ES-I3 (cell line): Measurements from ENCODE around the gene MAGI2.

Experiments
- H3K36me3 ChIP-seq: 2 replicates; pipeline ENCODE4 v1.6.1; 2013; ENCODE audit warnings: mild to moderate bottlenecking, low read length, control low read depth, moderate library complexity; ENCODE audit not compliant: insufficient read depth
- H3K4me1 ChIP-seq: 2 replicates; pipeline ENCODE4 v1.6.1; 2013; ENCODE audit warnings: mild to moderate bottlenecking, control low read depth, low read length; ENCODE audit not compliant: insufficient read depth
- H3K9ac ChIP-seq: 2 replicates; pipeline ENCODE4 v1.6.1; 2013; ENCODE audit warnings: low read depth, mild to moderate bottlenecking, low read length, moderate library complexity
- H3K9me3 ChIP-seq: 2 replicates; pipeline ENCODE4 v1.6.1; 2013; ENCODE audit warnings: mild to moderate bottlenecking, low read length, moderate library complexity; ENCODE audit not compliant: control insufficient read depth, insufficient read depth

The MAGI2 gene

DNA sequence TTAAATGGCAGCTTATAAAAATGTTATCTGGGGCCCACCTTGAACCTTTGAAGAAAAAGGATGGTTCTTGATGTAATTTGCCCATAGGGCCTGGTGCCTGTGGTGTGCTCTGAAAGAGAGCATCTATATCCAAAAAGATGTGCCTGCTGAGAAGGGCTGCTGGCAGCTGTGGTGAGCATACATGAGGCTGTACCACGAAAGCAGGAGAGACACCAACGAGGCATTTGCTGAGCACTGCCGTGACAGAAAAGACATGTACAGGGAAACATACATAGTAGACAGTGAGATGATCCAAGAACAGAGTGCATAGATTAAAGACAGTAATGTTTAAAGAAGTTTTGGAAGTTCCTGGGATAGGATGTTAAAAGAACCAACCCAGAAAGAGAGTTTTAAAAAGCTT lies 990.4 kb downstream of the MAGI2 start:
- Histone ChIP-seq H3K9me3 (no peaks in the 10 kb centered on the region), H3K36me3 (no peaks in the 10 kb centered on the region), H3K9ac (no peak overlapping the region), H3K4me1 (peaks cover 9% of the 10 kb centered on the region)

- H3K36me3 ChIP-seq = no peaks in the 10 kb centered on the region
- no peaks in the 10 kb centered on the region for H3K4me1 ChIP-seq
- no peak overlapping the region for H3K9ac ChIP-seq
- H3K9me3 ChIP-seq = no peaks in the 10 kb centered on the region
These were observed 1002.8 kb downstream of the MAGI2 start for GRCh38 chr7:78450706-78451105.

DNA sequence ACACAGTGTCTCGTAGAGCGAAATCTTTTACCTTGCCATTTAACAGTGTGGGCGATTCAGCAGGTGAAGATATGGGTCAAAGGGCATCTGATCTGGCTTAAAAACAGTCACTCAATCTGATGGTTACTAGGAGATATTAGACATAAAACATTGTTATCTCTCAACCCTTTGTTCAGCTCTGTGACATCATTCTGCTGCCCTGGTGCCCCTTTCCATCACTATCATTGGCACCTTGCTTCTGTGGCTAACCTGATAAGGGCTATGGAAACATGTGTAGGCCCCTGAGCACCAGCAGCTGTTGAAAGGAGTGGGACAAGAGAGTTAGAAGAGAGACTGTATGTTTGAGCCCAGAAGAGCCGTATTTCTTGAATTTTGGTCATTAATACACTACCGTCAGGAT lies 1004.6 kb downstream of the MAGI2 start:
- Histone ChIP-seq H3K4me1 (no peaks in the 10 kb centered on the region), H3K36me3 (no peaks in the 10 kb centered on the region), H3K9ac (no peak overlapping the region), H3K9me3 (no peaks in the 10 kb centered on the region)

DNA sequence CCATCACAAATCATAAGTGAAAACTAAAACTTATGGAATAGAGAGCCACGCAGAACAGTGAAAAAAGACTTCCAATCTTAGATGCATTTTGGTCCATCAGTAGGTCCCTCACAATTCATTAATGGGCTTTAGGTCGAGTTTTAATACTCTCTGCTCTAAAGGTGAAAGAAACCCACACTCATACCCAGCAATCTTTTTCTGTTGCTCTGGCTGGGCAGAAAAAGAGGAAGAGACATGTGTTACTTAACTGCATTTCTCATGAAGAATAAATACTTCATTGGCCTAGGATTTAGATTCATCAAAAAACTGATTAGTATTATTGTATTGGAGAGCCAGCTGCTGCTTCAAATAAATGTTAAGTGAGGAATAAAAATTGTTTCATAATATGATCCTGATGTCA lies 1009.2 kb downstream of the MAGI2 start:
- H3K9ac ChIP-seq = no peak overlapping the region
- H3K9me3 ChIP-seq = no peaks in the 10 kb centered on the region
- H3K4me1 ChIP-seq = no peaks in the 10 kb centered on the region
- no peaks in the 10 kb centered on the region for H3K36me3 ChIP-seq

DNA sequence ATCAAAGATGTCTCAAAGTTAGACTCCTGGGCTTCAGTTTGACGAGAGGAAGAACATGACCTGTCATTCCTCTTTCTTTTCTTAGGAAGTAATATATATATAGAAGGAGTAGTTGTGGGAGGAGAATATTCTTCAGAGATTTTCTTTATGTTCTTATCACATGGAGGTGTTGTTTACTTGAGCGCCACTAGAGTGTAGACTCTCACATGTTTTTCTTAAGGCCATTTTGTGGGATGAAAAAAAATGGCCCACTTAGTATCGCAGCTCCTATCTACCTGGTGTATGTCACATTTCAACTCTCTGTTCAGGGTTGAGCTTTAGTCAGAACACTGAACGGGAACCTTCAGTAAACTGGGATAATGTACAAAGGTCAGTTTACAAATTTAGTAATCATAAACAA lies 1009.7 kb downstream of the MAGI2 start:
- H3K36me3 ChIP-seq = no peaks in the 10 kb centered on the region
- H3K9me3 ChIP-seq = no peaks in the 10 kb centered on the region
- H3K4me1 ChIP-seq = no peaks in the 10 kb centered on the region
- H3K9ac ChIP-seq = no peak overlapping the region

DNA sequence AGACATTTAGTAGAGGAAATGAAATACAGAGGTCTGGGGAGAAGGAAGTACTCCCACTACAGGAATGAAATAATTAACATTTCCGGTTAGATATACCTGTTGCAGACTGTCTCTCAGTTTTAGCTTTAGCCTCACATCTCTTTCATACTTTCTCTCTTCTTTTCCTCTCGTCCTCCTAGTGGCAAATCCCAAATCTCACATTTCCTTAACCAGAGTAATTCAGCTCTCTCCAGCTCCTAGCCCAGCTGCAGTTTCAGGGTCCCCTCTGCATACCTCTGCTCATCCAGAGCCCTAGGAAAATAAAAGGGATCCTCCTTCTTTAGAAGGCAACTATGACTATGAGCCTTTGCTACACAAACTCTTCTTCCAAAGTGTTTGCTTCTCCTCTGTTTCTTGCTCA lies 1011.7 kb downstream of the MAGI2 start:
- Histone ChIP-seq H3K4me1 (no peaks in the 10 kb centered on the region), H3K9ac (no peak overlapping the region), H3K36me3 (no peaks in the 10 kb centered on the region), H3K9me3 (no peaks in the 10 kb centered on the region)

- Histone ChIP-seq H3K9ac (no peak overlapping the region), H3K36me3 (no peaks in the 10 kb centered on the region), H3K9me3 (no peaks in the 10 kb centered on the region), H3K4me1 (no peaks in the 10 kb centered on the region)
These were observed 1015.0 kb downstream of the MAGI2 start for GRCh38 chr7:78438433-78438832.

DNA sequence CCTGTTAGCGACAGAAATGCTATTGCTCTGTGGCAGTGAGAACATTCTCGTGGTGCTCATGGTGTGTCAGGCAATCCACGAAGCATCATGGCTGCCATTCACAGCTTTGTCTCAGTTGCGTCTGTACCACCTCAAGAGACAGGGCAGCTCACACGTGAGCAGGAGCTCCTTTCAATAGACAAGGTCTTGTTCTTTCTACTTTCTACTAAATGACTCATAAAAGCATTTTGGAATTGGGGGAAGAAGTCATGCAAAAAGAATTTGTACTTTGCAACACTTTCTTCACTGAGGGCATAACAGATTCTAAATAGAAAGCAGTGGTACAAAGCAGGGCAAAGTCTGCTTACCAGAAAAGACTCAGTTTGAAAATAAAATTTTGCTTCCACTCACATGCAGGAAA lies 1016.3 kb downstream of the MAGI2 start:
- no peaks in the 10 kb centered on the region for H3K36me3 ChIP-seq
- no peaks in the 10 kb centered on the region for H3K4me1 ChIP-seq
- H3K9ac ChIP-seq = no peak overlapping the region
- no peaks in the 10 kb centered on the region for H3K9me3 ChIP-seq

GRCh38 chr7:78435355-78435754 lies 1018.1 kb downstream of the MAGI2 start:
- Histone ChIP-seq H3K36me3 (no peaks in the 10 kb centered on the region), H3K4me1 (no peaks in the 10 kb centered on the region), H3K9ac (no peak overlapping the region), H3K9me3 (no peaks in the 10 kb centered on the region)

DNA sequence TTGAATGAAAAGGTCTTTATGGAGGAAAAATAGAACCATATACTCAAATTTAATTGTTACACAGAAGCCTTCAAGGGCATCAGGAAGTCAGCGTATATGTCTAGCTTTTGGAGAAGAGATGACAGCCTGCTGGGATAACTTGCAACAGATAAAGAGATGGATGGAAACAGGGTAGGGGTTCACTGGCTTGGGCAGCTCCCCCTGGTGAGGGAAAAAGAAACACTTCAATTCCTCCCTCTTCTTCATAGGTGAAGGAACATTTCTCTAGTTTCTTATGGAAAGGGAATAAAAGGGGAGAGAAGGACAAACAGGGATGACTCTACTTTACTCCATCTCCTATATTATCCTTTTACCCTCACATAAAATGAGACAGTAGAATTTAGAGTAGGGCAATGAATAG lies 1019.2 kb downstream of the MAGI2 start:
- Histone ChIP-seq H3K36me3 (no peaks in the 10 kb centered on the region), H3K4me1 (no peaks in the 10 kb centered on the region), H3K9me3 (no peaks in the 10 kb centered on the region), H3K9ac (no peak overlapping the region)

DNA sequence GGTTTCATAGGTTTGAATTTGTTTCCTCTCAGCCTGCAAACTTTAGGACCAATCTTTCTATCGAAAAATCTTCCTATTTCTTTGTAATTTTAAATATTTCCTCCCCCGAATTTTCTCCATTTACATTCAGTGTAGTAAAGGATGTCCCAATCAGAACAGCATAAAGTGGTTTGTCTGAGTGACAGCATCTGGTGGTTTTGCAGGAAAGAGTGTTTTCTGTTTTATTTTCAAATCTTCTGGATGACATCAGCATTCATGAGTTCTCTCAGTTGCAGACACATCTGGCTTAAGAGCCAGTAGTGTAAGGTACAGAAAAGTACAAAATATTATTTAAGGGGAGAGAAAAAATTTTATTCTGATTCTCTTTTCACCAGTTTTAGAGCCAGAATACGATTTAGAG lies 1020.0 kb downstream of the MAGI2 start:
- H3K9ac ChIP-seq = no peak overlapping the region
- no peaks in the 10 kb centered on the region for H3K4me1 ChIP-seq
- H3K9me3 ChIP-seq = no peaks in the 10 kb centered on the region
- no peaks in the 10 kb centered on the region for H3K36me3 ChIP-seq

DNA sequence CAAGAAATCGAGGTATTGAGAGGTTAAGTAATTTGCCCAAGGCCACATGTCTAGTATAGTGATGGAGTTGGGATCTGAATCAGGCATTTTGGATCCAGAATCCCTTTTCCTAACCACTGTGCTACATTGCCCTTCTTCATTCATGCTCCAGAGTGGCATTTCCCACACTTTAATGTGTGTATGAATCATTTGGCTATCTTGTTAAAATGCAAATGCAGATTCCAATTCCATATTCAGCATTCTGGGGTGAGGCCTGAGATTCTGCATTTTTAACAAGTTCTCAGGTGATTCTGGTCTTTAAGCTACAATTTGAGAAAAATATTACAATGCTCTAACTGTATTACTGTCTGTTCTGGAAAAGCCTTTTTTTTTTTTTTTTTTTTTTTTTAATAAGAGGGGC lies 1023.6 kb downstream of the MAGI2 start:
- Histone ChIP-seq H3K36me3 (no peaks in the 10 kb centered on the region), H3K9ac (no peak overlapping the region), H3K4me1 (no peaks in the 10 kb centered on the region), H3K9me3 (no peaks in the 10 kb centered on the region)

DNA sequence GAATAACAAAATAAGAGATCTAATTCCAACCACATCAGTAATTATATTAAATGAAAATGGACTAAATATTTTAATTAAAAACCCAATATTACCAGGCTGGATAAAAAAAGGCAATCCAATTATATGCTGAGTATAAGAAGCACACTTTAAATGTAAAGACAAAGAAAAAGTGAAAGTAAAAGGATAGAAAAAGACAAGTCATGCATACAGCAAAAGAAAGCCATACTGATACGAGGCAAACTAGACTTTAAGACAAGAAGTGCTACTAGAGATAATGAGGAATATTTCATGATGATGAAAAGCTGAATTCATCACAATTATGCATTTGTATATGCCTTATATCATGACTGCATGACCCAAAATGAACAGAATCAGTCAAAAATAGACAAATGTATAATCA lies 1026.3 kb downstream of the MAGI2 start:
- Histone ChIP-seq H3K9ac (no peak overlapping the region), H3K36me3 (no peaks in the 10 kb centered on the region), H3K4me1 (no peaks in the 10 kb centered on the region), H3K9me3 (no peaks in the 10 kb centered on the region)

DNA sequence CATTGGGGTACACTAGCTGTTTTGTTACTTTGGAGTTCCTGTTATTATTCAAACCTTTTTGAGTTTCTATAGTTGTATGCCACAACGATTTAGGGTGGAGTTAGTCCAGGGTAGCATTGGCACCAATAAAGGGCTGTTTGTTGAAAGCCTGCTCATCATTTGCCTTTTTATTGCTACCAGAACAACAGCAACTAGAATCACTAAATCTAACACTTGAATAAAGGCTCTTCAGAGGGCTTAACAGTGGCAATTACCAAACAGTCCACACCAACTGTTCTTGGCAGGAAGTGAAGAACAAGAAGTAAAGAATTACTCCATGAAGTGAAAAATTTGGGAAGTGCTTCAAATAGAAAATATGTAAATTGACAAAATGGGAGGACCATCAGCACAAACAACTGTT lies 1033.5 kb downstream of the MAGI2 start:
- H3K36me3 ChIP-seq = no peaks in the 10 kb centered on the region
- no peaks in the 10 kb centered on the region for H3K9me3 ChIP-seq
- no peak overlapping the region for H3K9ac ChIP-seq

GRCh38 chr7:78417180-78417853 lies 1036.2 kb downstream of the MAGI2 start:
- Histone ChIP-seq H3K9me3 (no peaks in the 10 kb centered on the region), H3K9ac (no peak overlapping the region), H3K4me1 (no peaks in the 10 kb centered on the region), H3K36me3 (no peaks in the 10 kb centered on the region)

More for the DNA sequence above, 1033.5 kb downstream of the MAGI2 start:
- H3K4me1 ChIP-seq = no peaks in the 10 kb centered on the region

- Histone ChIP-seq H3K4me1 (no peaks in the 10 kb centered on the region), H3K9me3 (no peaks in the 10 kb centered on the region), H3K9ac (no peak overlapping the region), H3K36me3 (no peaks in the 10 kb centered on the region)
These were observed 1039.9 kb downstream of the MAGI2 start for GRCh38 chr7:78413568-78413967.
